Measurements from ENCODE around the gene EEFSEC.

GRCh38 chr3:128229106-128229857 lies 76.0 kb downstream of the EEFSEC start:
- TF ChIP-seq NFRKB (IDR thresholded peaks at IDR 0.05) (no peak), BHLHE40 (IDR thresholded peaks at IDR 0.05; ENCODE audit: borderline replicate concordance) (no peak), ELF4 (IDR thresholded peaks at IDR 0.05) (no peak), FOXA1 (IDR thresholded peaks at IDR 0.05) (no peak), SP1 (IDR thresholded peaks at IDR 0.05) (no peak), FOXM1 (IDR thresholded peaks at IDR 0.05; ENCODE audit: borderline replicate concordance) (no peak), PKNOX1 (IDR thresholded peaks at IDR 0.05) (no peak), TARDBP (IDR thresholded peaks at IDR 0.05) (no peak), LEF1 (IDR thresholded peaks at IDR 0.05; ENCODE audit: borderline replicate concordance) (no peak), SUZ12 (IDR thresholded peaks at IDR 0.05) (no peak), ZNF384 (IDR thresholded peaks at IDR 0.05) (no peak)

All from HEK293T (cell line).